ENCODE results near the gene TMEM150B. TPM values are rescaled to one million over a fixed set of nuclear protein-coding genes. Genes with fewer than 3 reads are reported as not detected.

The TMEM150B gene
- total and polyA plus RNA-seq, 2 donors (not counting 1 experiment from before 2014, with no cell fraction given), result not detected

- no peak overlapping the region for H3K27ac ChIP-seq (ENCODE audit: insufficient read depth, low read length)
- no peaks in the 10 kb centered on the region for H3K27me3 ChIP-seq (ENCODE audit: control insufficient read depth, insufficient read depth, low read length)
- H3K9me3 ChIP-seq (ENCODE audit: control insufficient read depth, insufficient read depth, low read depth, low read length), result no peaks in the 10 kb centered on the region
- peaks cover 5% of the 10 kb centered on the region for H3K36me3 ChIP-seq (ENCODE audit: control insufficient read depth, insufficient read depth, low read length)
- no peak for TF ChIP-seq EZH2 (IDR thresholded peaks at IDR 0.05; ENCODE audit: low read length, missing control alignments)
- TF ChIP-seq, protein P1, sequence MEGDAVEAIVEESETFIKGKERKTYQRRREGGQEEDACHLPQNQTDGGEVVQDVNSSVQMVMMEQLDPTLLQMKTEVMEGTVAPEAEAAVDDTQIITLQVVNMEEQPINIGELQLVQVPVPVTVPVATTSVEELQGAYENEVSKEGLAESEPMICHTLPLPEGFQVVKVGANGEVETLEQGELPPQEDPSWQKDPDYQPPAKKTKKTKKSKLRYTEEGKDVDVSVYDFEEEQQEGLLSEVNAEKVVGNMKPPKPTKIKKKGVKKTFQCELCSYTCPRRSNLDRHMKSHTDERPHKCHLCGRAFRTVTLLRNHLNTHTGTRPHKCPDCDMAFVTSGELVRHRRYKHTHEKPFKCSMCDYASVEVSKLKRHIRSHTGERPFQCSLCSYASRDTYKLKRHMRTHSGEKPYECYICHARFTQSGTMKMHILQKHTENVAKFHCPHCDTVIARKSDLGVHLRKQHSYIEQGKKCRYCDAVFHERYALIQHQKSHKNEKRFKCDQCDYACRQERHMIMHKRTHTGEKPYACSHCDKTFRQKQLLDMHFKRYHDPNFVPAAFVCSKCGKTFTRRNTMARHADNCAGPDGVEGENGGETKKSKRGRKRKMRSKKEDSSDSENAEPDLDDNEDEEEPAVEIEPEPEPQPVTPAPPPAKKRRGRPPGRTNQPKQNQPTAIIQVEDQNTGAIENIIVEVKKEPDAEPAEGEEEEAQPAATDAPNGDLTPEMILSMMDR (conservative IDR thresholded peaks at IDR 0.05 in 1 of 2, IDR thresholded peaks at IDR 0.05 in 1 of 2; ENCODE audit: low read depth in 1 of 2, low read length in 2 of 2), result no peak
- no peak overlapping the region for H3K9ac ChIP-seq (ENCODE audit: insufficient read depth, low read length)
- H2AFZ ChIP-seq (ENCODE audit: low read length), result no peak overlapping the region
- H3K4me2 ChIP-seq (ENCODE audit: extremely low read depth, insufficient read depth, low read length), result no peak overlapping the region
- DNase-seq (ENCODE audit: low read depth in 2 of 2), result no peak
- H3K4me1 ChIP-seq (ENCODE audit: control insufficient read depth, extremely low read depth, insufficient read depth, low read length), result no peaks in the 10 kb centered on the region
- no peaks in the 10 kb centered on the region for H4K20me1 ChIP-seq (ENCODE audit: control insufficient read depth, extremely low read depth, insufficient read depth, low read length)
- H3K4me3 ChIP-seq (replicated peaks in 1 of 4; ENCODE audit: control extremely low read depth in 1 of 4, insufficient read depth in 1 of 4, low read depth in 3 of 4, low read length in 4 of 4), result no peak overlapping the region
- H3K79me2 ChIP-seq (ENCODE audit: control insufficient read depth, insufficient read depth, low read length), result no peaks in the 10 kb centered on the region
Observed at GRCh38 chr19:55289117-55289796, 35.9 kb downstream of the TMEM150B start.

GRCh38 chr19:55287361-55288079 is 37.6 kb downstream of the TMEM150B start:
- Histone ChIP-seq H4K20me1 (ENCODE audit: control insufficient read depth, extremely low read depth, insufficient read depth, low read length) (no peaks in the 10 kb centered on the region), H3K4me2 (ENCODE audit: extremely low read depth, insufficient read depth, low read length) (no peak overlapping the region), H3K79me2 (ENCODE audit: control insufficient read depth, insufficient read depth, low read length) (no peaks in the 10 kb centered on the region), H3K27ac (ENCODE audit: insufficient read depth, low read length) (no peak overlapping the region), H2AFZ (ENCODE audit: low read length) (no peak overlapping the region), H3K36me3 (ENCODE audit: control insufficient read depth, insufficient read depth, low read length) (peaks cover 5% of the 10 kb centered on the region), H3K4me1 (ENCODE audit: control insufficient read depth, extremely low read depth, insufficient read depth, low read length) (no peaks in the 10 kb centered on the region), H3K27me3 (ENCODE audit: control insufficient read depth, insufficient read depth, low read length) (no peaks in the 10 kb centered on the region), H3K9ac (ENCODE audit: insufficient read depth, low read length) (no peak overlapping the region), H3K4me3 (replicated peaks in 1 of 4; ENCODE audit: control extremely low read depth in 1 of 4, insufficient read depth in 1 of 4, low read depth in 3 of 4, low read length in 4 of 4) (no peak overlapping the region), H3K9me3 (ENCODE audit: control insufficient read depth, insufficient read depth, low read depth, low read length) (no peaks in the 10 kb centered on the region)
- DNase-seq (ENCODE audit: low read depth in 2 of 2), result no peak
- TF ChIP-seq, protein P1 (conservative IDR thresholded peaks at IDR 0.05 in 1 of 2, IDR thresholded peaks at IDR 0.05 in 1 of 2; ENCODE audit: low read depth in 1 of 2, low read length in 2 of 2), result no peak
- no peak for TF ChIP-seq EZH2 (IDR thresholded peaks at IDR 0.05; ENCODE audit: low read length, missing control alignments)

DNA sequence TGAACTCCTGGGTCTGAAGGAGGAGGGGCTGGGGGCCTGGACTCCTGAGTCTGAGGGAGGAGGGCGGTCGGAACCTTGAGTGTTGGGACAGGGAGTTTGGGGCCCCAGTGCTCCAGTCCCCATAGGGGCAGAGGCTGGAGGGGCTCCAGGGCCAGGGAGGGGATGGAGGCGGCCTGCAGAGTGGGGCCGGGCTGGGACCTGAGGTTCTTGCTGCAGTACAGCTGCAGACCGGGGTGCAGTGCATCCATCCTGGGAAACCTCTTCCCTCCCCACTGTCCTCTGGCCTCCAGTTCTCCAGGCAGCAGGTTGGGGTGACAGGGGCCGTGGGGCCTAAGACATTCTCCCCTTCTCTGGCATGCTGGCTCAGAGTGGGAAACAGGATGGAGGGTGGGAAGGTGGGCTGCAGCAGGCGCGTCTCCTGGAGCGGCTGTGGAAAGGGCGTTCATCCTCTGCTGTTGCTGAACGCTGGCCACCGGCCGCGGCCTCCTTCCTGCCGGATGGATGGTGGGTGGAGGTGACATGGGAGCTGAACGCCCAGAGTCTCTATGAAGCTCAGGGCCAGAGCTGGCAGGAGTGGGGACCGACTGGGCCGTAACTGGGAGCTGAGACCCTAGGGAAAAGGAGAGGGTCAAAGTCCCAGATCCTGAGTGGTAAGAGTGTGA is 39.8 kb downstream of the TMEM150B start:
- peak in 1 of 2 donors; percentile 9 for DNase-seq (ENCODE audit: low read depth in 2 of 2)
- Histone ChIP-seq H3K9ac (ENCODE audit: insufficient read depth, low read length) (no peak overlapping the region), H3K9me3 (ENCODE audit: control insufficient read depth, insufficient read depth, low read depth, low read length) (no peaks in the 10 kb centered on the region), H3K27me3 (ENCODE audit: control insufficient read depth, insufficient read depth, low read length) (no peaks in the 10 kb centered on the region), H2AFZ (ENCODE audit: low read length) (peak overlapping the region; percentile 51), H3K4me2 (ENCODE audit: extremely low read depth, insufficient read depth, low read length) (peak overlapping the region; percentile 80), H3K4me1 (ENCODE audit: control insufficient read depth, extremely low read depth, insufficient read depth, low read length) (peaks cover 3% of the 10 kb centered on the region), H3K27ac (ENCODE audit: insufficient read depth, low read length) (no peak overlapping the region), H3K4me3 (replicated peaks in 1 of 4; ENCODE audit: control extremely low read depth in 1 of 4, insufficient read depth in 1 of 4, low read depth in 3 of 4, low read length in 4 of 4) (peak overlapping the region; percentile 29 to 52 (median 42)), H3K79me2 (ENCODE audit: control insufficient read depth, insufficient read depth, low read length) (no peaks in the 10 kb centered on the region), H4K20me1 (ENCODE audit: control insufficient read depth, extremely low read depth, insufficient read depth, low read length) (no peaks in the 10 kb centered on the region), H3K36me3 (ENCODE audit: control insufficient read depth, insufficient read depth, low read length) (peaks cover 5% of the 10 kb centered on the region)
- TF ChIP-seq EZH2 (IDR thresholded peaks at IDR 0.05; ENCODE audit: low read length, missing control alignments), result no peak
- TF ChIP-seq, protein P1 (conservative IDR thresholded peaks at IDR 0.05 in 1 of 2, IDR thresholded peaks at IDR 0.05 in 1 of 2; ENCODE audit: low read depth in 1 of 2, low read length in 2 of 2), result no peak

Data from fibroblast of lung (primary cell).